A673 (cell line): Measurements from ENCODE around the gene NUTM1.

Experiments
- EZH2 ChIP-seq: fragments of 200-600 bp; sonication (generic); IDR thresholded peaks from 2 replicates; pipeline ENCODE4 v1.6.1; 2017; ENCODE audit warnings: borderline replicate concordance, low read depth, mild to moderate bottlenecking, mixed read lengths, antibody characterized with exemption, low read length; ENCODE audit not compliant: poor library complexity, severe bottlenecking
- TF ChIP-seq, protein P1 (sequence below): fragments of 300-800, 200-600 bp; sonication (generic); conservative IDR thresholded peaks from 2 replicates; pipeline ENCODE4 v1.5.1; 2017; ENCODE audit warnings: low read depth, mild to moderate bottlenecking, antibody characterized with exemption, low read length, moderate library complexity, mixed read lengths

DNA sequence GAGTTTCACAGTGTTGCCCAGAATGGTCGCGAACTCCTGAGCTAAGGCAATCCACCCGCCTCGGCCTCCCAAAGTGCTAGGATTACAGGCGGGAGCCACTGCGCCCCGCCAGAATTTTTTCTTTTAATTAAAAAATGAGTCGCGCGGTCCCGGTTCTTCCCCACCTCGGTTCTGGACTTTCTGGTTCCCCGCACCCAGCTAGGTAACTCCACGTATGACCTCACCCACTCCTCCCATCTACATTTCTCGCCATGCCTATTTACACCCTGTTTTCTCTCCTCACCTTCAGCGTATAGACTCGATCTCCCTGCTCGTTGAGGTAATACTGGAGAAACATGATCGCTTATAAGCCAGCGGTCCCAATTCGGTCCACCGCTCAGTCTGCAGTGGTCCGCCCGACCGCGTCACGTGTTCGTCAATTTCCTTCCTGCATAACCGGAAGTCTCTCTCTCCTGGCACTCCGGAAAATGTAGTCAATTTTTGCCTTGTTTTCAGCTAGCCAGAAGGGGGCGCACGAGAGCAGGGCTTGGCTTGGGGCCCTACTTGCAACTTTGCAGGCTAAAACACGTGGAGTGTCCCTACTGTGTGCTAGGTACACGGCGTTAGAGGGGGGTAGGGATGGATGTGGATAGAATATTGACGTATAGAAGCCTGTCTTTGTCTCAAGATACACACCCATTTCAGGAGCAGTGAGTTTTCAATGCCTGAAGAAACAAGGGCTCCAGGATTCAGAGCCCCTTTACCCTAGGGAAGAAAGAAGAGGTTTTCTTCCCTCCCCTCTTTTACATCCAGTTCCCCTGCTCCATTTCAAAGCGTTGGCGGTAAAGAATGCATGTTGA, at the start of gene NUTM1, which contains the start of gene NOP10:
- TF ChIP-seq, protein P1, sequence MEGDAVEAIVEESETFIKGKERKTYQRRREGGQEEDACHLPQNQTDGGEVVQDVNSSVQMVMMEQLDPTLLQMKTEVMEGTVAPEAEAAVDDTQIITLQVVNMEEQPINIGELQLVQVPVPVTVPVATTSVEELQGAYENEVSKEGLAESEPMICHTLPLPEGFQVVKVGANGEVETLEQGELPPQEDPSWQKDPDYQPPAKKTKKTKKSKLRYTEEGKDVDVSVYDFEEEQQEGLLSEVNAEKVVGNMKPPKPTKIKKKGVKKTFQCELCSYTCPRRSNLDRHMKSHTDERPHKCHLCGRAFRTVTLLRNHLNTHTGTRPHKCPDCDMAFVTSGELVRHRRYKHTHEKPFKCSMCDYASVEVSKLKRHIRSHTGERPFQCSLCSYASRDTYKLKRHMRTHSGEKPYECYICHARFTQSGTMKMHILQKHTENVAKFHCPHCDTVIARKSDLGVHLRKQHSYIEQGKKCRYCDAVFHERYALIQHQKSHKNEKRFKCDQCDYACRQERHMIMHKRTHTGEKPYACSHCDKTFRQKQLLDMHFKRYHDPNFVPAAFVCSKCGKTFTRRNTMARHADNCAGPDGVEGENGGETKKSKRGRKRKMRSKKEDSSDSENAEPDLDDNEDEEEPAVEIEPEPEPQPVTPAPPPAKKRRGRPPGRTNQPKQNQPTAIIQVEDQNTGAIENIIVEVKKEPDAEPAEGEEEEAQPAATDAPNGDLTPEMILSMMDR: peak; percentile 98
- no peak for TF ChIP-seq EZH2
